Activated CD8-positive, alpha-beta T cell treated with anti-CD3 and anti-CD28 coated beads, Interleukin-2, amount 10 ng/mL, durations not matched to agents 7 days and 5 days (primary cell): ENCODE data around the gene EP400. TPM values are rescaled to one million over a fixed set of nuclear protein-coding genes. Genes with fewer than 3 reads are reported as not detected.

Source experiments
- ATAC-seq: fragments of 150-1000 bp; cut with Tn5 transposase; one replicate; pipeline ENCODE4 v1.10.0; 2021; ENCODE audit warnings: moderate library complexity
- CTCF ChIA-PET: fragments of 350-600 bp; sonication (Branson Sonifier 250); formaldehyde crosslinking; loops from one replicate; lab custom pipeline; 2021; ENCODE audit warnings: antibody characterized with exemption; lab: Charles Lee
- POLR2A ChIA-PET: fragments of 350-600 bp; sonication (Branson Sonifier 250); formaldehyde crosslinking; loops from one replicate; lab custom pipeline; 2021; ENCODE audit warnings: antibody characterized with exemption; lab: Charles Lee
- DNase-seq: peaks from one replicate; pipeline ENCODE4 v3.0.0-alpha.2; 2020
- H3K27ac Mint-ChIP-seq: one replicate; pipeline ENCODE4 v1.8.0; 2021; ENCODE audit warnings: mild to moderate bottlenecking, mixed read lengths
- H3K27me3 Mint-ChIP-seq: one replicate; pipeline ENCODE4 v1.8.0; 2021; ENCODE audit warnings: low read depth, mixed read lengths
- H3K36me3 Mint-ChIP-seq: one replicate; pipeline ENCODE4 v1.8.0; 2021; ENCODE audit warnings: low read depth, mixed read lengths
- H3K4me1 Mint-ChIP-seq: one replicate; pipeline ENCODE4 v1.8.0; 2021; ENCODE audit warnings: low read depth, mixed read lengths
- H3K4me3 Mint-ChIP-seq: one replicate; pipeline ENCODE4 v1.8.0; 2021; ENCODE audit warnings: mild to moderate bottlenecking, mixed read lengths
- H3K9me3 Mint-ChIP-seq: one replicate; pipeline ENCODE4 v1.8.0; 2022; ENCODE audit warnings: mixed read lengths; ENCODE audit not compliant: insufficient read depth
- total RNA-seq, 2 experiments: library from RNA; stranded (reverse); gene quantifications; one replicate each; pipeline ENCODE4 v1.2.3, GENCODE V29; 2021

The EP400 gene
- total RNA-seq, 2 experiments from 2014 or later: 58.0 to 58.8 TPM

- no peak for DNase-seq
- CTCF ChIA-PET: no interaction called here
- Mint-ChIP-seq H3K4me3 (no peak overlapping the region), H3K27ac (no peak overlapping the region), H3K9me3 (no peaks in the 10 kb centered on the region), H3K4me1 (peaks cover 15% of the 10 kb centered on the region), H3K36me3 (peaks cover 50% of the 10 kb centered on the region), H3K27me3 (no peaks in the 10 kb centered on the region)
- POLR2A ChIA-PET: no interaction called here
- no peak for ATAC-seq
Observed at GRCh38 chr12:131988054-131988796, 38.5 kb downstream of the EP400 start.

GRCh38 chr12:131989021-131989420 lies 39.3 kb downstream of the EP400 start:
- H3K9me3 Mint-ChIP-seq: no peaks in the 10 kb centered on the region
- DNase-seq (no peak), ATAC-seq (no peak)
- ChIA-PET CTCF (interaction anchor here (1.5 kb wide), 1 partner anchor 9 kb away, joined by 3 read pairs; no protein-coding TSS in a partner anchor), POLR2A (no interaction called here)
- no peak overlapping the region for H3K4me3 Mint-ChIP-seq
- no peaks in the 10 kb centered on the region for H3K27me3 Mint-ChIP-seq
- H3K27ac Mint-ChIP-seq: no peak overlapping the region
- peaks cover 57% of the 10 kb centered on the region for H3K36me3 Mint-ChIP-seq
- H3K4me1 Mint-ChIP-seq: peaks cover 9% of the 10 kb centered on the region

- ChIA-PET CTCF (interaction anchor here (1.5 kb wide), 1 partner anchor 7 kb away, joined by 3 read pairs; no protein-coding TSS in a partner anchor), POLR2A (no interaction called here)
- Mint-ChIP-seq H3K4me1 (no peaks in the 10 kb centered on the region), H3K27ac (no peak overlapping the region), H3K4me3 (no peak overlapping the region), H3K36me3 (peaks cover 65% of the 10 kb centered on the region), H3K9me3 (no peaks in the 10 kb centered on the region), H3K27me3 (no peaks in the 10 kb centered on the region)
- DNase-seq: no peak
- ATAC-seq: no peak
Observed at GRCh38 chr12:131990066-131990979, 40.6 kb downstream of the EP400 start.

GRCh38 chr12:131990980-131991305 lies 41.2 kb downstream of the EP400 start:
- ChIA-PET POLR2A (no interaction called here), CTCF (no interaction called here)
- Mint-ChIP-seq H3K4me3 (no peak overlapping the region), H3K36me3 (peaks cover 64% of the 10 kb centered on the region), H3K4me1 (no peaks in the 10 kb centered on the region), H3K27me3 (no peaks in the 10 kb centered on the region), H3K27ac (no peak overlapping the region), H3K9me3 (no peaks in the 10 kb centered on the region)
- DNase-seq (no peak), ATAC-seq (no peak)

GRCh38 chr12:131991816-131992430 lies 42.2 kb downstream of the EP400 start:
- Mint-ChIP-seq H3K4me3 (no peak overlapping the region), H3K36me3 (peaks cover 57% of the 10 kb centered on the region), H3K9me3 (no peaks in the 10 kb centered on the region), H3K27me3 (no peaks in the 10 kb centered on the region), H3K27ac (no peak overlapping the region), H3K4me1 (no peaks in the 10 kb centered on the region)
- ATAC-seq: no peak
- ChIA-PET POLR2A (no interaction called here), CTCF (no interaction called here)
- DNase-seq: no peak

- no peaks in the 10 kb centered on the region for H3K9me3 Mint-ChIP-seq
- H3K4me3 Mint-ChIP-seq: no peak overlapping the region
- H3K4me1 Mint-ChIP-seq: no peaks in the 10 kb centered on the region
- no peak overlapping the region for H3K27ac Mint-ChIP-seq
- DNase-seq (no peak), ATAC-seq (no peak)
- peaks cover 45% of the 10 kb centered on the region for H3K36me3 Mint-ChIP-seq
- ChIA-PET CTCF (no interaction called here), POLR2A (no interaction called here)
- H3K27me3 Mint-ChIP-seq: no peaks in the 10 kb centered on the region
Observed at GRCh38 chr12:131994589-131994988, 44.8 kb downstream of the EP400 start.

- ChIA-PET CTCF (no interaction called here), POLR2A (interaction anchor here (0.6 kb wide), 1 partner anchor 263 kb away, joined by 3 read pairs; no protein-coding TSS in a partner anchor)
- H3K4me1 Mint-ChIP-seq: no peaks in the 10 kb centered on the region
- peaks cover 13% of the 10 kb centered on the region for H3K36me3 Mint-ChIP-seq
- DNase-seq: no peak
- H3K27me3 Mint-ChIP-seq: no peaks in the 10 kb centered on the region
- H3K4me3 Mint-ChIP-seq: no peak overlapping the region
- no peak for ATAC-seq
- H3K27ac Mint-ChIP-seq: no peak overlapping the region
- H3K9me3 Mint-ChIP-seq: no peaks in the 10 kb centered on the region
Observed at GRCh38 chr12:132000286-132000872, 50.6 kb downstream of the EP400 start.

GRCh38 chr12:132003846-132004245 lies 54.1 kb downstream of the EP400 start:
- no peak for DNase-seq
- H3K9me3 Mint-ChIP-seq: no peaks in the 10 kb centered on the region
- ChIA-PET POLR2A (no interaction called here), CTCF (no interaction called here)
- no peak overlapping the region for H3K27ac Mint-ChIP-seq
- peaks cover 6% of the 10 kb centered on the region for H3K4me1 Mint-ChIP-seq
- no peak for ATAC-seq
- no peak overlapping the region for H3K4me3 Mint-ChIP-seq
- peaks cover 29% of the 10 kb centered on the region for H3K36me3 Mint-ChIP-seq
- no peaks in the 10 kb centered on the region for H3K27me3 Mint-ChIP-seq

- Mint-ChIP-seq H3K4me1 (peaks cover 6% of the 10 kb centered on the region), H3K9me3 (no peaks in the 10 kb centered on the region), H3K27me3 (no peaks in the 10 kb centered on the region), H3K27ac (no peak overlapping the region), H3K4me3 (no peak overlapping the region), H3K36me3 (peaks cover 29% of the 10 kb centered on the region)
- no peak for DNase-seq
- POLR2A ChIA-PET: no interaction called here
- CTCF ChIA-PET: no interaction called here
- ATAC-seq: no peak
Observed at GRCh38 chr12:132004946-132005345, 55.2 kb downstream of the EP400 start.

GRCh38 chr12:132006056-132006680 lies 56.4 kb downstream of the EP400 start:
- Mint-ChIP-seq H3K27ac (no peak overlapping the region), H3K27me3 (no peaks in the 10 kb centered on the region), H3K9me3 (no peaks in the 10 kb centered on the region), H3K4me3 (no peak overlapping the region), H3K36me3 (peaks cover 29% of the 10 kb centered on the region), H3K4me1 (peaks cover 6% of the 10 kb centered on the region)
- ChIA-PET CTCF (no interaction called here), POLR2A (no interaction called here)
- DNase-seq (no peak), ATAC-seq (no peak)

GRCh38 chr12:132007041-132007440 lies 57.3 kb downstream of the EP400 start:
- no peak overlapping the region for H3K4me3 Mint-ChIP-seq

More at GRCh38 chr12:132007041-132007440, 57.3 kb downstream of the EP400 start:
- Mint-ChIP-seq H3K27ac (no peak overlapping the region), H3K27me3 (no peaks in the 10 kb centered on the region), H3K36me3 (peaks cover 33% of the 10 kb centered on the region), H3K9me3 (no peaks in the 10 kb centered on the region), H3K4me1 (peaks cover 6% of the 10 kb centered on the region)
- CTCF ChIA-PET: no interaction called here
- DNase-seq (no peak), ATAC-seq (no peak)
- POLR2A ChIA-PET: no interaction called here
